GM18508 (cell line): Measurements from ENCODE around the gene IARS2.
A peak's percentile ranks its signal among the peaks of the same experiment; 100 is the strongest.
"Not testable (repeated sequence)": the region's sequence is repeated elsewhere in the genome, so short reads cannot be mapped to it uniquely, and the experiment has no call there.

ENCODE experiments used
- ATAC-seq: cut with Tn5 transposase; IDR thresholded peaks from one replicate; pipeline ENCODE4 v1.9.1; 2021; ENCODE audit warnings: moderate number of reproducible peaks; ENCODE audit not compliant: insufficient read depth, unreplicated experiment

Gene IARS2

DNA sequence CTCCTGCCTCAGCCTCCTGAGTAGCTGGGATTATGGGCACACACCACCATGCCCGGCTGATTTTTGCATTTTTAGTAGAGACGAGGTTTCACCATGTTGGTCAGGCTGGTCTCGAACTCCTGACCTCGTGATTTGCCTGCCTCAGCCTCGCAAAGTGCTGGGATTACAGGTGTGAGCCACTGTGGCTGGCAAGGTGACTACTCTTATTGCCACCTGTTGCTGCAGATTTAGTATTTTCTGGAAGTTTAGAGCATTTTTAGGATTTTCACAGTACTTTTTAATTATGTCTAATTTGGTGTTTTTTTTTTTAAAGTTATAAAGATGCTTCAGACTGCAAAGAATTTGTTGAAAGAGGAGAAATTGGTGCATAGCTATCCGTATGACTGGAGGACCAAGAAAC is 16.5 kb downstream of the IARS2 start:
- ATAC-seq = not testable (repeated sequence)

DNA sequence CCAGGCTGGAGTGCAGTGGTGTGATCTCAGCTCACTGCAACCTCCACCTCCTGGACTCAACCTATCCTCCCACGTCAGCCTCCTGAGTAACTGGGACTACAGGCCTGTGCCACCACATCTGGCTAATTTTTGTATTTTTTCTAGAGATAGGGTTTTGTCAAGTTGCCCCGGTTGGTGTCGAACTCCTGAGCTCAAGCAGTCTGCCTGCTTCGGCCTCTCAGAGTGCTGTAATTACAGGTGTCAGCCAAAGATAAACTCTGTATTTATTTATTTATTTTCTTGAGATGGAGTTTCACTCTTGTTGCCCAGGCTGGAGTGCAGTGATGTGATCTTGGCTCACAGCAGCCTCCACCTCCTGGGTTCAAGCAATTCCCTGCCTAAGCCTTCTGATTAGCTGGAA is 18.7 kb downstream of the IARS2 start:
- not testable (repeated sequence) for ATAC-seq

DNA sequence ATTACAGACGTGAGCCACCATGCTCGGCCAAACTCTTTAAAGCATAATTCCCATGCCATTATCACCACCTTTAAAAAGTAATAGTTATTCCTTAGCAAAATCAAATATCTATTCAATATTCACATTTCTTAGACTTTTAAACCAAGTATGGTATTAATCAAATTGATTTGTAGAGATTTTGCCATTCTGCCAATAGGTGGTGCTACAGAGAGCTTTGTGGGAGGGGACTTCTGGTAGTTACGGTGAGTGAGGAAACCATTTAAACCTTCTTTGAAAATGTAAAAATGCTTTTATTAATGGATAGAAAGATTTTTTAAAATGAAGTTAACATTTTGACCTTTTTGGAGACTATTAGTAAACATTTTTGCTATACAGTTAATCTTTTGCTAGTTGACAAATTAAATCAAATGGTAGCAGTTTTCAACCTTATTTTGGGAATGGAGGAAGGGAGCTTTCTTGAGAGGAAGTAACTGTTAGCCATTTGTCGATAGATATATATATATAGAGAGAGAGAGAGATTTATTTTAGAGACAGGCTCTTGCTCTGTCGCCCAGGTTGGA is 19.3 kb downstream of the IARS2 start:
- peak; percentile 59 for ATAC-seq

DNA sequence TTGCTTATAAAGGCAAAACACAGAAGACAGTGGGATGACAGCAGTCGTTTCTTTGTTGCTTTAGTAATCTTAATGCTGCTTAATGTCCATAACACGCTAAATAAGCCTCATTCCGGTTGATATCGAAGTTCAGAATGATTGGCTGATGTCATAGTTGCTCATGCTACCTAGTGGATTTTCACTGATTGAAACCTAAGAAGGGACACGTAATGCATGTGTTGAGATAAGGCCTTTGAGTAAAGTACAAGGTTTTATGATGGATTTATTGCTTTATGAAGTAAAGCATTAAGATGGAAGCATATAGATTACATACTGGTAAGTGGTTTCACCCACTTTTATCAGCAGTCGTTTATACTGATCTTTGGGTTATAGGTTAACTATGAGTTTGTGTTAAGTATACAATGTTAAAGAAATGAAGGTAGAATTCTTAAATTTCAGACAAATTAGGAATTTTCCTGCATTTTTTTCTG is 25.1 kb downstream of the IARS2 start:
- ATAC-seq = no peak

DNA sequence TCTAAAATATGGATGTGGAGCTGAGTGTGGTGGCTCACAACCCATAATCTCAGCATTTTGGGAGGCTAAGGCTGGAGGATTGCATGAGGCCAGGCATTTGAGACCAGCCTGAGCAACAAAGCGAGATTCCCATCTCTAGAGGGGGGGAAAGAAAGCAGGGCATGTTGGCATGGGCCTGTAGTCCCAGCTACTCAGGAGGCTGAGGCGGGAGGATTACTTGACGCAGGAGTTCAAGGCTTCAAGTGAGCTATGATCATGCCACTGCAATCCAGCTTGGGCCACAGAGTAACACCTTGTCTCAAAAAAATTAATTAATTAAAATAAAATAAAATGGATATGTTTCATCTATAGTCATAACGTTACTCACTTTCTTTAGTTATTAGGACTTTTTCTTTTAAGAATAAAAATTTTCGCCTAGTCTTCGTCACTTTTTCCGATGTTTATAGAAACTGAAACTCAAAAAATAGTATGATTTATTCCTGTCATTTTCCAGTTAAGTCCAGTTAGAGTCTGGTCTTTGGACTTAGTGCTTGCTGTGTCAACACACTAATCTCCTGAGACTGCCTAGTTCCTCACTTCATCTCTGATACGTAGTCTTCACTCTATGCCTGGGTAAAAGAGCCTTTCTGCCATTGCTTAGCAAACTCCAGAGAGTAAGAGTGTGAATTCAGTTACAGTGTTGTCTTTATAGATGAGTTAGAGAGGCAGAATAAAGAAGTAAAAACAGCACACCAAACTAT is 28.0 kb downstream of the IARS2 start:
- no peak for ATAC-seq

DNA sequence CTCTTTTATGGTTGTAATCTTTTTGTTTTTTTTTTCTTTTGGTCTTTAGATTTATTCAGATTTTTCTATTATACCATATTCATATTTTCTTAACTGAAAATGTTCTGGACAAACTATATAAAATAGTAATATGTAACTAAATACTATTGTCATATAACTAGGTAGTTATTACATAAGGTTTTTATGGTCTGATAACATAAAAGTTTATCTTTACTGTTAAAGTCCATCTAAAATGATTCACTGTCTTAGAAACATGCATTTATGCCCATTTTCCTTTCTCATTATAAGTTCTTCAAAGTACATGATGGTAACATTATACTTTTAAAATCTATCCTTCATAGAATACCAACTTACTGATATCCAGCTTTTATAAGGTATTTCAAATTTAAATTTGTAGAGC is 29.1 kb downstream of the IARS2 start:
- ATAC-seq = no peak

DNA sequence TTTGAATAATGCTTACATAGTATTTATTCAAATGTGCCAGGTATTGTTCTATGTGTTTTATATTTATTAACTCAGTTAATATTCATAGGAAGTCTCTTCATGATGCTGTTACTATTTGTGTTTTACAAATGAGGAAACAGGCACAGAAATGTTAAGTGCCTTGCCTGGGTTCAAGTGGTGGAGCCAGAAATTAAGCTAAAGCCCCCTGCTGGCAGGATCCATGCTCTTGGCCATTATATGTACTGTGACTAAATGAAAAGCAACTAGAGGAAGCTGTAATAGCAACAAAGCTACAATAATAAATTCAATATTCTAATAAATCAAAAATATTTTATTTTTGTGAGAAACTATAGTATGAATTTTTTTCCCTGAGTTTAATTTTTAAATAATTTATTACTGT is 30.0 kb downstream of the IARS2 start:
- ATAC-seq = no peak

DNA sequence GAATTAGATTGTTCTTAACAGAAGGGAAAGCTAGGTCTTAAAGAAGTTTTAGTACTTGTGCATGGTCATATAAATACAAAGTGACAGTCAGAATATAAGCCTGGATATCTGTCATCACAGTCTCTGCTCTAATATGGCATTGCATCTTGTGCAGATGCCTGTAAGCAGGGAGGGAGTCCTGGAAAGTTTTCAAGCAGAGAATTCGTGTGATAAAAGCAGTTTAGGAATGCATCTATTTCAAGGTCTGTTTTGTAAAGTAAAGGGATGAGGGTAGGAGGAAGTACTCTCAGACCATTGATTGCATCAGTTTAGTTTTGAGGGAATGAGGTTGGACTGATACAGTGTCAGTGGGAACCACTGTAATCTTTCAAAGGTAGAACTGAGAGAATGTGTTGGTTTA is 30.6 kb downstream of the IARS2 start:
- ATAC-seq = no peak

DNA sequence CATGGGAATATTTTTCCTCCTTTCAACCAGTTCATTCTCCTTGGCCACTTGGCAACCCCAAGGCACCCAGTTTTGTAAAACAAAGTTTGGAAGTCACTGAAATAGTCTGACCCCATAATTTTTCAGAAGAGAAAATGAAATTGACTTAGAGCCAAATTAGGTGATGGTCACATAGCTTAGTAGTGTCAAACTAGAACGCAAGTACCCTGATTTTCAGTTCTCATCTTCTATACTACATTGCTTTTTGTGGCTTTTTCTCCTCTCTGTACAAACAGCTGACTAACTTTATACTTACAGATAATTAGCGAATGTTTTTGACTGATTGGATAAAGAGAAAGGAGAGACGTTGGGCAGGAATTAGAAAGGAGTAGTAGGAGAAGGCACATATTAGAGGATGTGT is 33.1 kb downstream of the IARS2 start:
- no peak for ATAC-seq

DNA sequence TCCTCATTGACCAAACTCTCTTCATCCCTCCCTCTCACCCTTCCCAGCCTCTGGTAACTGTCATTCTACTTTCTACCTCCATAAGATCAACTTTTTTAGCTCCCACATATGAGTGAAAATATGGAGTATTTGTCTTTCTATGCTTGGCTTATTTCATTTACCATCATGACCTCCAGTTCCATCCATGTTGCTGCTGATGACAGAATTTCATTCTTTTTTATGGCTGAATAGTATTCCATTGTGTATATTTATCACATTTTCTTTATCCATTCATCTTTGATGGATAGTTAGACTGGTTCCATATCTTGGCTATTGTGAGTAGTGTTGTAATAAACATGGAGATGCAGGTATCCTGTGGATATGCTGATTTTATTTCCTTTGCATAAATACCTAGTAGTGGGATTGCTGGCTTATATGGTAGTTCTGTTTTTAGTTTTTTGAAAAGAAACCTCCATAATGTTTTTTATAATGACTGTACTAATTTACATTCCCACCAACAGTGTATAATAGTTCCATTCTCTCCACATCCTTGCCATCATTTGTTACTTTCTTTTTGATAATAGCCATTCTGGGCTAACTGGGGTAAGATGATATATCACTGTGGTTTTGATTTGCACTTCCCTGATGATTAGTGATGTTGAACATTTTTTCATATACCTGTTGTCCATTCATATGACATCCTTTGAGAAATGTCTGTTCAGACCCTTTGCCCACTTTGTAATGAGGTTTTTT is 35.7 kb downstream of the IARS2 start:
- ATAC-seq = no peak

DNA sequence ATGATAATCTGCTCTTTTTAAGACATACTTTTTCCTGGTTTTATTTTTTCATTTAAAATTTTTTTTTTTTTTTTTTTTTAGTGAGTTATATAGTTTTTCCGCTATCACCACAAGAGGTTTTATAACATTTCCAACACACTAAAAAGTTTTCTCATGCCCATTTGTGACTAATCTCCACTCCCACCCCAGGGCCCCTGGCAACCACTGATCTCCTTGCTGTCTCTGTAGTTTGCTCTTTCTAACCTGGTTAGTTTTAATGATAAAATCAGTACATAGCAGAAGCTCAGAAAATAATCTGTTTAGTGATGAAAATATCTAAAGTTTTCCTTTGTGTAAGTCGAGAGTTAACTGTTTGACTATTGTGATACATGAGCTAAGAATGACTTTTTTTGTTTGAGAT is 41.8 kb downstream of the IARS2 start:
- no peak for ATAC-seq

DNA sequence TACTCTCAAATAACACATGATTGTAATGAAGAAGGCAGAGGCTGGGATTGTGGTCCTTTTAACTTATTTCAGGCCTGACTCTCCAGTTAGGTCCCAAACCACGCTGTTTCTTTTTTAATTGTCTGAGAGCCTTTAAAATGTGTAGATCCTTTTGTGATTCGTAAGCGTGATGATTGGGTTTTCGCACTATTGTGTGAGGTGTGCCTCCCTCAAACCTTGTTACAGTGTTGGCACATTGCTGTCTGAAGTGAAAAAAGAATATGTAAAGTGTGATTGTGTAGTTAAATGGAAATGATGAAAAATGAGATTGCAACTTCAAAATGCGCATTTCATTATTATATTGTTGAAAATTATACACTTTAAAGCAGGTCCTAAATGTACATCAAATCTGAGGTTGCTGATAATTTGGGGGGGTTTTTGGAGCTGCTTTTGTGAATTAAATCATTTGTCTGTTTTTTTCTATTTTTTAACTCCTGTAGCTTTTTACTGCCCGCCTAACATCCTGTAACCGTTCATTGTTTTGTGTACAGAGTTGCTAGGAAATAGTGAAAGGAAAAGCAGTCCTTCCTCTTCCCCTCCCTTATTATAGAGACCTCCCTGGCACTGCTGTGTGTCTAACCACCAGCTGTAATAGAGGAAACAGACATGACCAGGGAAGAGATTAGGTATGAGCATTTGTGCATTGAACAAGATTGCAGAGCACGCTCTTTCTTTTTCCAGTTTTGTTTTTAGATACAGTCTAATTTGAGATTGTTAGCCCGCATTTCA is 43.3 kb downstream of the IARS2 start:
- ATAC-seq = no peak

DNA sequence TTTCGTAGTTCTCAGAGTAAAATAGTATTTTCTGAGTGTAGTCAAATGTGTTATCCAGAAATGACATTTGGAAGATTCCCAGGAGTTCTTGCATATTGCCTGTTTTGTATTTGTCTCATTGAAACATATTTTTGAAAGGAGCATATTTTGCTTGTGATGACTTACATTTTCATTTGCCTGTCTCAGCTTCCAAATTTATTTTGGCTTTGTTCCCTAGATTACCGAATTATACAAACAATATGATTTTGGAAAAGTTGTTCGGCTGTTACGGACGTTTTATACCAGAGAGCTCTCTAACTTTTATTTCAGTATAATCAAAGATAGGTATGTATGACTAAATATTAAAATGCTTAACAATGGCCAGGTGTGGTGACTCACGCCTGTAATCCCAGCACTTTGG is 46.0 kb downstream of the IARS2 start:
- ATAC-seq = no peak

DNA sequence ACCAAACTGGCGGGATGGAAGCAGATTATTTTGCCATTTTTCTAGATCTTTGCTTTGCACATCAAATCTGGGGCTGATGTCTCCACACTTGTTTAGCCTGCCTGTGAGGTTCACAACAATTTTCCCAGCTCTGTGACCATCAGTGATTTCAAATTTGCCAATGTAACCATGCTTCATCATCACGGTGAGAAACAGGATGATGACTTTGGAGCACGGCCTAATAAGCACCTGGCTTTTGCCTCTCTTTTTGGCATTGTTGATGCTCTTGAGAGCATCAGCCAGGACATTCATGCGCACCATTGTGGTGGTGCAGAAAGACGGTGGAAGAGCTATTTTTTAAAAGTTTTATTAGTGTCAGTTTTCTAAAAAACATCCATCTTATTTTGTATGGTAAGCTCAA is 50.1 kb downstream of the IARS2 start:
- no peak for ATAC-seq

DNA sequence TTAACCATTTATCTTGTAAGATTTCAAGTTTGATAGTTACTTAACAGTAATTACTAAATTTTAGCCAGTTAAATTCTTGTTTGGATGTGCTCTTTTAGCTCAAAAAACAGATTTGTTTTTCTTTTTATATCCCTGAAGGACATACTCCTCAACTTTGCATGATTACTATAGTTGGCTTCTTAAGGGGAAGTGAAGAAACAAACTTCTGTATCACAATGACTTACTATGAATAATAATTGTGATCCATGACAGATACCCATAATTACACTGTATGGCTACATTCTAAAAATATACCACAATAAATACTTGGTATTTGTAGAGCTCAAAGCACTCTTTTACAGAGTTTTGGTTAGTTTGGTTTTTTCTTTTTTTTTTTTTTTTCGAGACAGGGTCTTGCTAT is 55.8 kb downstream of the IARS2 start:
- no peak for ATAC-seq

DNA sequence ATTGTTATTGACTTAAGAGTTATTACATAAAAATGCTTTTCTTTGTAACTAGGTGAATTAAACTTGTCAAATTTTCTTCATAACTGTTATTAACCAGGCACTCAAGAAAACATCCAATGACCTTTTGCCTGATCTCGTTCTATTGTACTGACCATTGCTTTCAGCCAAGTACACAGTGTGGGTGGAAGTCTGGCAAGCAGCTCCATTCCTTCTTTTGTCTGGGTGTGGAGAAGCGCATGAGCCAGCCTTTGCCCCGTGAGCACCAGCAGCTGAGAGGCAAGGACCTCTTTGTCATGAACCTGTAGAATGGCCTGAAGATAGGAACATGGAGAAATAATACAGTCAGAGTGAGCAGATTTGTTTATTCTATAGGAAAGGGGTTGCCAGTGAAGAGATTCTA is 57.5 kb downstream of the IARS2 start:
- ATAC-seq = no peak

DNA sequence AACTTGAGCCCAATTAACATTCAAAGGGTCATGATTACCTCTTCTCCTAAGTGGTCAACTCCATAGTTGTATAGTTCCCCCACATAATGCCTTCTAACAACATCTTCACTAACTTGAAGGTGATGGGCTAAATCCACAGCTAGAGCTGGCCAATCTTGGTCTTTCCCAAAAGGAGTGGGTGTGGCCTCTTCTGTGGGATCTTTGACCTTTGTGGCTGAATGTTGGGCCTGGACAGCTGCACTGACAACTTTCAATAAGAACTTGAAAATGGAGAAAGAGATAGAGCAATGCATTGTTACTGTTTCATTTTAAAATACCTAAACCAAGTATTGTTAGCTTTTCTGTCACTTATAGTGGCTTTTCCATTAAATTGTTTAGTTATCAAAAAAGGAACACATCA is 59.2 kb downstream of the IARS2 start:
- no peak for ATAC-seq

DNA sequence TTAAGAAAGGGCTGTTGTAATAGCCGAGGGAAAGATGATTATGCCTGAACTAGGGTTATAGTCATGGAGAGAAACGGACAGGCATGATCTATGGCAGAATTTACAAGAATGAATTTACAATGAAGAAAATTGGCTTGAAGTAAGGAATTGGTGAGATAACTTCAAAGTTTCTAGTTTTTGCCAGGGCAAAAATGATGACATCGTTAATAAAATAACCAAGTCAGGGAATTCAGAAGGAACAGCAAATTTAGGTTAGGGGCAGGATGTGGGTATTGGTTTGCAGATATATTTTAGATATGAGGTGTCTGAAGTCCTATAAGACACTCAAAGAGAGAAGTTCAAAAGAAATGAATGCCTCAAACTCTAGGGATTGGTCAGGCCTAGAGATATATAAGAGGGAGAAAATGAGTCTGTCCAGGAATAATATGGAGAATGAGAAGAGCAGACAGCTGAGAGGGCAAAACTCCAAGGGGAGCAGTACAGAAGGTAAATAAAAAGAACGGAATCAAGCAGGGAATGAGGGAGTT is 62.8 kb downstream of the IARS2 start:
- no peak for ATAC-seq

DNA sequence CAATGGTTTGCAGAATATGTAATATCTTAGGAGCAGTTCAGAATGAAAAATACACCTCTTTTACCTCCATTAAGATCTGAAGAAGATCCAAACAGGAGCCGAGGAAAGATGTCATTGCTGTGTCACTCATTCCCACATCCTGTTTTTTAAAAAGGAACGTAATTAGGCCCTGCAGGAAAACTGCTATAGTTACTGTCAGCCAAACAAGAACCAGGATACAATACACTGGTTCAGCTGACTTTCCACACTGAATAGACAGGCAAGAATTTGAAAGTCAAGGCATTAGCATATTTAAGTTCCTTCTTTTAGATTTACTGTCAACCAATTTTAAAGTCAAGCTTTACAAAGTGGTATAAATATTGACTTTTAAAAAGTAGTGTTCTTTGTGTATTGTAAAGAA is 63.8 kb downstream of the IARS2 start:
- no peak for ATAC-seq

DNA sequence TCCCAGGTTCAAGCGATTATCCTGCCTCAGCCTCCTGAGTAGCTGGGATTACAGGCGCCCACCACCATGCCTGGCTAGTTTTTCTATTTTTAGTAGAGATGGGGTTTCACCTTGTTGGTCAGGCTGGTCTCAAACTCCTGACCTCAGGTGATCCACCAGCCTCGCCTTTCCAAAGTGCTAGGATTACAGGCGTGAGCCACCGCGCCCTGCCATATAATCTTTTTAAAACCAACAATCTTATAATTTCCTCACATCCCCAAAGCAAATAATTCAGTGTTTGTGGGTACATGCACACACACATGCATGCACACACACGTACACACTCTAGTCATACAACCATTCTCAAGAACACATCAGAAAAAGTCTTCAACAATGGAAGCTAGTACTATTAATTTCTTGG is 64.6 kb downstream of the IARS2 start:
- not testable (repeated sequence) for ATAC-seq

DNA sequence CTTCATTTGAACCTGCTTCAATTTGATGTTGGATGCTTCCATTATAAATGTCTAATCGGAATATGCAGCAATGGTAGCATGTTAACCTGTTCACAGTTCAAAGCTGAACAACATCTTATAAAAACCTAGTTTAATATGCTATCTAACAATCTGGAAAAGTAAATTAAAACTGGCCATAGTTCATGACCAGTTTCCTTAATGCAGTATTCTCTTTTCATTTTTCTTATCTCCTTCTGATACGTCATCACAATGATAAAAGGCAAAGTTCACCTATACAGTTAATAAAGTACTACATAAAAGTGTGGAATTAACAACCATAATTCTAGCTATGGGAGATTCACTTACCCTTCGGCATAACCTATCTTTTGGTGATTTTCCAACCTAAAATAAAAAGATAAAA is 65.1 kb downstream of the IARS2 start:
- no peak for ATAC-seq
